ENCODE results near the gene TSPAN16.
"Not testable (repeated sequence)": the region's sequence is repeated elsewhere in the genome, so short reads cannot be mapped to it uniquely, and the experiment has no call there.

Gene TSPAN16

GRCh38 chr19:11330127-11330526 is 34.2 kb downstream of the TSPAN16 start:
- TF ChIP-seq CTCF (IDR thresholded peaks at IDR 0.05; ENCODE audit: low read depth, low read length) = no peak
- DNase-seq (ENCODE audit: extremely low read depth, low read depth) = no peak

- DNase-seq (ENCODE audit: extremely low read depth, low read depth) = no peak
- no peak for TF ChIP-seq CTCF (IDR thresholded peaks at IDR 0.05; ENCODE audit: low read depth, low read length)
Observed at GRCh38 chr19:11331502-11331901, 35.5 kb downstream of the TSPAN16 start.

GRCh38 chr19:11332822-11333221 is 36.9 kb downstream of the TSPAN16 start:
- TF ChIP-seq CTCF (IDR thresholded peaks at IDR 0.05; ENCODE audit: low read depth, low read length) = no peak

GRCh38 chr19:11333838-11334237 is 37.9 kb downstream of the TSPAN16 start:
- not testable (repeated sequence) for DNase-seq (ENCODE audit: extremely low read depth, low read depth)

More at GRCh38 chr19:11332822-11333221, 36.9 kb downstream of the TSPAN16 start:
- DNase-seq (ENCODE audit: extremely low read depth, low read depth) = no peak

- DNase-seq (ENCODE audit: extremely low read depth, low read depth) = no peak
- TF ChIP-seq CTCF (IDR thresholded peaks at IDR 0.05; ENCODE audit: low read depth, low read length) = no peak
Observed at GRCh38 chr19:11335449-11336146, 39.6 kb downstream of the TSPAN16 start.

- DNase-seq (ENCODE audit: extremely low read depth, low read depth) = no peak
- no peak for TF ChIP-seq CTCF (IDR thresholded peaks at IDR 0.05; ENCODE audit: low read depth, low read length)
Observed at GRCh38 chr19:11337080-11337479, 41.1 kb downstream of the TSPAN16 start.

- no peak for TF ChIP-seq CTCF (IDR thresholded peaks at IDR 0.05; ENCODE audit: low read depth, low read length)
- DNase-seq (ENCODE audit: extremely low read depth, low read depth) = no peak
Observed at GRCh38 chr19:11338121-11338520, 42.2 kb downstream of the TSPAN16 start.

Measured in AG09319 (cell line).